Activated naive CD4-positive, alpha-beta T cell treated with anti-CD3 and anti-CD28 coated beads, Interleukin-2, amount 50 U/mL, for 16 hours (primary cell): Measurements from ENCODE around the gene DOCK1.

ENCODE experiments used
- DNase-seq: peaks from one replicate; pipeline ENCODE4 v3.0.0-alpha.2; 2020

The DOCK1 gene

DNA sequence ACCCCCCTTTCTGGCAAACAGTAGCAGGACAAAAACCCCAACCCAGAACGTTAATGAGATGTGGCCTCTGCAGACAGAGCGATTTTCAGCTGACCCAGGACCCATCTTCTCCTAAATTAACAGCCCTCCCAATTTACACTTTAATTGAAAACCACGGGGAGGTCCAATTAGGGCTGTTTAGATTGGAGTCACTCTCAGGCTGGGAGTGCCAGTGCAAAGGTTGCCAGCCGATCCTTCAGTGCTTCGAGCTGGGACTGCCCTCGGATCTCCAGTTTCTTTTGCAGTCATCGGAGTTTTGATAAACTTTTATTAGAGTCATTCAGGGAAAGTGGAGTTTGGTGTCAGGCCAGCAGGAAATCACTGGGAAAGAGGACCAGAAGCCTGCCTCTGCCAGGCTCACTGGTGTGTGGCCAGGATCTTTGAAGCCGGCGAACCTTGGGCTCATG lies 108.0 kb downstream of the DOCK1 start:
- no peak for DNase-seq

GRCh38 chr10:127013691-127014473 lies 108.7 kb downstream of the DOCK1 start:
- no peak for DNase-seq

GRCh38 chr10:127014671-127015070 lies 109.4 kb downstream of the DOCK1 start:
- DNase-seq: no peak

GRCh38 chr10:127015373-127015772 lies 110.1 kb downstream of the DOCK1 start:
- DNase-seq: no peak

- DNase-seq: no peak
Measured at GRCh38 chr10:127016331-127016730, 111.1 kb downstream of the DOCK1 start.

DNA sequence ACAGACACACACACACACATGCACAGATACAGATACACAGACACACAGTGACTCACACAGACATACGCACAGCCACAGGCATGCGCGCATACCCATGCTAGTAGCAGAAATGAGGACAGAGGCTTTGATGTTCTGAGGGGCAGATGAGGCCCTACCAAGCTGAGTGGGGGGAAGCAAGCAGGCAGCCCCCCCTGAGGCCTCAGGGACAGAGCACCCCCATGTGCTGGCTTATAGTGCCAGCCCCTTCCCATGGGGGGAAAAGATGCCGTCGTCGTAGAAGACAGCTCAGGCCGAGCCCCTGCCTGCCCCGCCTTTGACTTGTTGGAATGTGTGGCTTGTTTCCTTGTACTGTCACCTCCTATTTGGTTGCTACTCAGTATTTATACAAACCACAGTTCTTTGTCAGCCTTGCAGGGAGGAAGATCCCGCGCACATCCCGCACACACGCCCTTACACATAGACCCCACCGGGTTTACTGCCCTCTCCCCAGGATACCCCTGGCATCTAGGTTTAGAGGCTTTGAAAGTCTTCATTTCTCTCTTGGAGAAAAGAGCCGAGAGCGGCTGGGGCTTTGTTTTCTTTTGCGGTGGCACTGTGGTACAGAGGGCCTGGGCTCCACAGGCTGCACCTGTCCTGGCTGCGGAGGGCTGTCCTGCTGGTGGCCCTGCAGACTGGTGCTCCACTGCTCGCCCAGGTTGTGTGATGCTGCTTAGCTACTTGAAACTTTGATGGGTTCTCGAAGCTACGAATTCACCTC lies 112.5 kb downstream of the DOCK1 start:
- no peak for DNase-seq

- DNase-seq: no peak
Measured at GRCh38 chr10:127018298-127018650, 113.0 kb downstream of the DOCK1 start.

- DNase-seq: no peak
Measured at GRCh38 chr10:127018766-127019165, 113.5 kb downstream of the DOCK1 start.

- DNase-seq: no peak
Measured at GRCh38 chr10:127020260-127020659, 115.0 kb downstream of the DOCK1 start.

GRCh38 chr10:127021801-127022200 lies 116.6 kb downstream of the DOCK1 start:
- DNase-seq: no peak

GRCh38 chr10:127024685-127025435 lies 119.6 kb downstream of the DOCK1 start:
- no peak for DNase-seq

GRCh38 chr10:127027786-127028185 lies 122.6 kb downstream of the DOCK1 start:
- DNase-seq: no peak

- DNase-seq: no peak
Measured at GRCh38 chr10:127028556-127028955, 123.3 kb downstream of the DOCK1 start.

DNA sequence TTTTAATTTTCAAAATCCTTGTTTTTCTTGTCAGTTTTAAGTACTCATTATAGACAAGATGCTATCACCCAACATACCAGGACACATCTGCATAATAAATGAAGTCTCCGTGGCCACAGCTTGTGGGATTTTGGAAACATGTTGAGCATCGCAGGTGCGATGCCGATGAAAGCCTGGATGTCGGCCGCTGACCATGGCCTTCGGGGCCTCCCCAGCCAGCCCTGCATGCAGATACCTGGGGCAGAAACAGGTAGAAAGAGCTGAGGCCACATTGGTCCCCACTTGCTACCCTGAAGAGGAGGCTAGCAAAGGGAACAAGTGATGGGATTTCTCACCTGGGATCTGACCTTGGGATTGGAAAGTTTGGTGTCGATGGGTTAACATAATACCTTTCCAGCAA lies 123.8 kb downstream of the DOCK1 start:
- no peak for DNase-seq

DNA sequence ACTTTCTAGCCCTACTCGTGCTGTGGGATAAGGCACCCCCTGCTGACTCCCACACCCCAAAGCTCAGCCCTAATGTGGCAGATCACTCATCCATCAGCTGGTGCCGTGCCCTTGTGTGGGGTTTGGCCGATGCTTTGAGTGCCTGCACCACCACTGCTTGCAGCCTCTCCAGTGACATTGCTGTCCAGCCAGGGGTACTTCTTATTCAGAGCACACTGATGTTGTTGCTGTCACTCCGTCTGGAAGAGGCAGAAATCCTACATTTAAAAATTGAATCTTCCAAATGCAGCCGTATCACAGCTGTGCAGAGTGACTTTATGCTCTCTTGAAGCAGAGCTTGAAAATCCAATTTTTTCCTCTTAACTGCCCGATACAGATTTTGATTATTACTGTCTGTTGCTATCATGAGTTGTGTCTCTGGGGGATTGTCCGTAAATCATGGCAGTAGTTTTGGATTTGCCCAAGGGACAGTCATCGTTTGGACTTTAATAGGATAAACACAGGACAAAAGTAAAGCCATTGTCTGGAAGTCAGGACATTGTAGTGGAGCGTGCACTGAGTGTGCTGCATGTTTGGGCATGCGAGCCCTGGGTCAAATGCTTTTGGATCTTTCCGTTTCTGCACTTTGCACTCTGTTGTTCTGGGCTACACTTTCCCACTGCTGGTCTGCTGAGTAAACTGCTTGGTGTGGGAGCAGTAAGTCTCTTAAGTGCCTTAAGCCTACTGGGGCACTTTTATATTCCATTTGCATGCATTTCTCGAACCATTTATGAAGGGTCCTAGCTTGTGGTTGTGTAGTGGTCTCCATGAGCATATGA lies 128.2 kb downstream of the DOCK1 start:
- no peak for DNase-seq

GRCh38 chr10:127034034-127034633 lies 128.9 kb downstream of the DOCK1 start:
- DNase-seq: no peak

GRCh38 chr10:127034790-127035189 lies 129.6 kb downstream of the DOCK1 start:
- DNase-seq: no peak

GRCh38 chr10:127035827-127036226 lies 130.6 kb downstream of the DOCK1 start:
- DNase-seq: no peak

DNA sequence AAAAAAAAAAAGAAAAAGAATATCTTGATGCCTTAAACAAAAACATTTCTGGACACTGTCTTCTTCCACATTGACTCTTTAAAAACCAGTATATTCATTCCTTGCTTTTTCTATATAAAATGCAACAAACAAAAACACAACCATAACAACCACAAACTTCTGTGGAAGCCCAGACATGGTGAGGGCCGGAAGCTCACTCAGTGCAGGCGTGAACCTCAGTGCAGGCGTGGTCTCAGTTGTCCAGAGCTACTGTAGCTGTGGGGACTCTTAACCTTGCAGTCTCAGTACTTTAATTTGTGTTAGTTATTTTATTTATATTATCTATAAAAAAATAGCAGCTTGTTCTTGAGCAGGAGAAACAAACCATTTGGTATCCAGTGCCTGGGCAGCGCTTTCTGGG lies 131.8 kb downstream of the DOCK1 start:
- DNase-seq: no peak

GRCh38 chr10:127039435-127039834 lies 134.2 kb downstream of the DOCK1 start:
- DNase-seq: no peak

- no peak for DNase-seq
Measured at GRCh38 chr10:127040756-127041155, 135.5 kb downstream of the DOCK1 start.

GRCh38 chr10:127041552-127041951 lies 136.3 kb downstream of the DOCK1 start:
- no peak for DNase-seq
